Measurements from ENCODE around the gene SH2D1B.
A peak's percentile ranks its signal among the peaks of the same experiment; 100 is the strongest.
"Not testable (repeated sequence)": the region's sequence is repeated elsewhere in the genome, so short reads cannot be mapped to it uniquely, and the experiment has no call there.

Gene SH2D1B

DNA sequence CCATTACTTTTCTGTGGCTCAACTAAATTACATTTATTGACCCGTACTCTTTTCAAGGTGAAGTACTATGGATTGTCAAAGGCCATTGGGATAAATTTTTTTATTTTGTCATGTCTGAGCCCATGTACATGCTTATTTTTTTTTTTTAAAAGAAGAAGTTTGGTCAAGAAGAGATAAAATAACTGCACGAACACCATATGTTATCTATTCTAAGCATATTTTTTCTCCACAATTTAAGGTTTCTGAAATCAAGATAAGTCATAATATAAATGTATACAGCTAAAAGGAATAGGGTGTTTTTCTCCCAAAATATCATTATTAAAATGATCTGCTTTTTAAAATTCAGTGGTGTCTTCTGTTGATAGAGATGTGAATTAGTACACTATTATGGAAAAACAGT, 35.0 kb upstream of the SH2D1B start:
- H3K4me3 ChIP-seq (ENCODE audit: low read depth, low read length) = no peak overlapping the region
- H3K18ac ChIP-seq (ENCODE audit: low read length) = no peak overlapping the region
- no peaks in the 10 kb centered on the region for H3K27me3 ChIP-seq (ENCODE audit: insufficient read depth, low read length)
- no peak overlapping the region for H3K4ac ChIP-seq (ENCODE audit: low read depth, low read length)
- no peak for DNase-seq
- no peaks in the 10 kb centered on the region for H3K4me1 ChIP-seq (ENCODE audit: control insufficient read depth in 1 of 2, insufficient read depth in 2 of 2, low read length in 2 of 2)
- no peak overlapping the region for H3K27ac ChIP-seq (ENCODE audit: low read depth, low read length)
- H2AK5ac ChIP-seq (ENCODE audit: low read length) = no peak overlapping the region
- no peak overlapping the region for H2AFZ ChIP-seq (ENCODE audit: insufficient read depth, low read length, poor library complexity)
- no peak overlapping the region for H3K4me2 ChIP-seq (ENCODE audit: low read length)
- no peak overlapping the region for H4K8ac ChIP-seq (ENCODE audit: low read depth, low read length)
- H2BK5ac ChIP-seq (ENCODE audit: low read depth, low read length, poor library complexity) = no peak overlapping the region
- no peaks in the 10 kb centered on the region for H3K36me3 ChIP-seq (ENCODE audit: control insufficient read depth in 1 of 2, insufficient read depth in 2 of 2, low read length in 2 of 2)
- no peak overlapping the region for H3K23ac ChIP-seq (ENCODE audit: low read length)
- H4K12ac ChIP-seq (ENCODE audit: low read depth, low read length) = no peak overlapping the region
- no peak overlapping the region for H2BK120ac ChIP-seq (ENCODE audit: insufficient read depth, low read length, poor library complexity)
- no peak overlapping the region for H2BK12ac ChIP-seq (ENCODE audit: low read length)
- no peak overlapping the region for H4K91ac ChIP-seq (ENCODE audit: low read depth, low read length)
- H3K14ac ChIP-seq (ENCODE audit: low read length) = no peak overlapping the region
- no peaks in the 10 kb centered on the region for H3K9me3 ChIP-seq (ENCODE audit: insufficient read depth, low read depth, low read length)
- no CpG with 5 or more reads among the region's 2 CpGs for WGBS (ENCODE audit: extremely low coverage, insufficient coverage, insufficient read length)
- H3K9ac ChIP-seq (ENCODE audit: low read length) = no peak overlapping the region
- no peaks in the 10 kb centered on the region for H3K79me2 ChIP-seq (ENCODE audit: control insufficient read depth, insufficient read depth, low read length, poor library complexity)
- H3K79me1 ChIP-seq (ENCODE audit: low read length) = no peaks in the 10 kb centered on the region

DNA sequence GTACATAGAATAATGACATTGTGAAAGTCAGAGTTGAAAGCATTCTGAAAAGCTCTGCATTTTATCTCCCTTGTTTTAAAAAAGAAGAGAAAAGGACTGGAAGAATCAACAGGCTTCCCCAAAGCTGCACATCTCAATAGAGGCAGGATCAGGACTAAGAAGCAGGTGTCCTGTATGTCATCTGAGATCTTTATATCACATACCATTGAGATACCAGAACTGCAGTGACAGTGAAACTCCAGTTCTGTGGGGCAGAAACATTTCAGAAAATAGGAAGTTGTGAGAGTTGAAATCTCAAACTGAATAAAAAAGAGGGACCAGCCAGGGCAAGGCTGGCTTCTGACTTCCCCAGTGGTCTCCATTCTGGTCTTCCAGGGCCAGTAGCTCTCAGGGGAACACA, 33.0 kb upstream of the SH2D1B start:
- Histone ChIP-seq H4K91ac (ENCODE audit: low read depth, low read length) (peak overlapping the region; percentile 6), H3K4ac (ENCODE audit: low read depth, low read length) (no peak overlapping the region), H3K4me2 (ENCODE audit: low read length) (no peak overlapping the region), H2AK5ac (ENCODE audit: low read length) (no peak overlapping the region), H3K18ac (ENCODE audit: low read length) (no peak overlapping the region), H4K12ac (ENCODE audit: low read depth, low read length) (peak overlapping the region; percentile 62), H3K36me3 (ENCODE audit: control insufficient read depth in 1 of 2, insufficient read depth in 2 of 2, low read length in 2 of 2) (no peaks in the 10 kb centered on the region), H2AFZ (ENCODE audit: insufficient read depth, low read length, poor library complexity) (no peak overlapping the region), H3K4me3 (ENCODE audit: low read depth, low read length) (no peak overlapping the region), H2BK5ac (ENCODE audit: low read depth, low read length, poor library complexity) (no peak overlapping the region), H3K27ac (ENCODE audit: low read depth, low read length) (no peak overlapping the region), H3K79me2 (ENCODE audit: control insufficient read depth, insufficient read depth, low read length, poor library complexity) (no peaks in the 10 kb centered on the region), H3K9me3 (ENCODE audit: insufficient read depth, low read depth, low read length) (no peaks in the 10 kb centered on the region), H3K23ac (ENCODE audit: low read length) (no peak overlapping the region), H3K14ac (ENCODE audit: low read length) (no peak overlapping the region), H3K27me3 (ENCODE audit: insufficient read depth, low read length) (no peaks in the 10 kb centered on the region), H4K8ac (ENCODE audit: low read depth, low read length) (no peak overlapping the region), H3K9ac (ENCODE audit: low read length) (no peak overlapping the region), H3K79me1 (ENCODE audit: low read length) (no peaks in the 10 kb centered on the region), H2BK12ac (ENCODE audit: low read length) (no peak overlapping the region), H3K4me1 (ENCODE audit: control insufficient read depth in 1 of 2, insufficient read depth in 2 of 2, low read length in 2 of 2) (no peaks in the 10 kb centered on the region), H2BK120ac (ENCODE audit: insufficient read depth, low read length, poor library complexity) (no peak overlapping the region)
- no peak for DNase-seq

DNA sequence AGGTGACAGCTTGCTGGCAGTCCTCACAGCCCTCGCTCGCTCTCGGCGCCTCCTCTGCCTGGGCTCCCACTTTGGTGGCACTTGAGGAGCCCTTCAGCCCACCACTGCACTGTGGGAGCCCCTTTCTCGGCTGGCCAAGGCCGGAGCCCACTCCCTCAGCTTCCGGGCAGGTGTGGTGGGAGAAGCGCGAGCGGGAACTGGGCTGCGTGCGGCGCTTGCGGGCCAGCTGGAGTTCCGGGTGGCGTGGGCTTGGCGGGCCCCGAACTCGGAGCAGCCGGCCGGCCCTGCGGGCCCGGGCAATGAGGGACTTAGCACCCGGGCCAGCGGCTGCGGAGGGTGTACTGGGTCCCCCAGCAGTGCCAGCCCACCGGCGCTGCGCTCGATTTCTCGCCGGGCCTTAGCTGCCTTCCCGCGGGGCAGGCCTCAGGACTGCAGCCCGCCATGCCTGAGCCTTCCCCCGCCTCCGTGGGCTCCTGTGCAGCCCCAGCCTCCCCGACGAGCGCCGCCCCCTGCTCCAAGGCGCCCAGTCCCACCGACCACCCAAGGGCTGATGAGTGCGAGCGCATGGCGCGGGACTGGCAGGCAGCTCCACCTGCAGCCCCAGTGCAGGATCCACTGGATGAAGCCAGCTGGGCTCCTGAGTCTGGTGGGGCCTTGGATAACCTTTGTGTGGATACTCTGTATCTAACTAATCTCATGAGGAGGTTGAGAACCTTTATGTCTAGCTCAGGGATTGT, 21.2 kb upstream of the SH2D1B start:
- not testable (repeated sequence) for DNase-seq; H3K14ac ChIP-seq (ENCODE audit: low read length); H3K23ac ChIP-seq (ENCODE audit: low read length); H3K36me3 ChIP-seq (ENCODE audit: control insufficient read depth in 1 of 2, insufficient read depth in 2 of 2, low read length in 2 of 2); H3K18ac ChIP-seq (ENCODE audit: low read length); H2AFZ ChIP-seq (ENCODE audit: insufficient read depth, low read length, poor library complexity); H4K8ac ChIP-seq (ENCODE audit: low read depth, low read length); H4K12ac ChIP-seq (ENCODE audit: low read depth, low read length); H4K91ac ChIP-seq (ENCODE audit: low read depth, low read length); H3K79me2 ChIP-seq (ENCODE audit: control insufficient read depth, insufficient read depth, low read length, poor library complexity); H2AK5ac ChIP-seq (ENCODE audit: low read length); H3K4me2 ChIP-seq (ENCODE audit: low read length); H3K79me1 ChIP-seq (ENCODE audit: low read length); H3K27ac ChIP-seq (ENCODE audit: low read depth, low read length); H2BK5ac ChIP-seq (ENCODE audit: low read depth, low read length, poor library complexity); H3K4ac ChIP-seq (ENCODE audit: low read depth, low read length); H2BK120ac ChIP-seq (ENCODE audit: insufficient read depth, low read length, poor library complexity); H3K4me3 ChIP-seq (ENCODE audit: low read depth, low read length); H3K9me3 ChIP-seq (ENCODE audit: insufficient read depth, low read depth, low read length); H3K9ac ChIP-seq (ENCODE audit: low read length); H3K27me3 ChIP-seq (ENCODE audit: insufficient read depth, low read length); H2BK12ac ChIP-seq (ENCODE audit: low read length); H3K4me1 ChIP-seq (ENCODE audit: control insufficient read depth in 1 of 2, insufficient read depth in 2 of 2, low read length in 2 of 2)
- WGBS (ENCODE audit: extremely low coverage, insufficient coverage, insufficient read length) = no CpG with 5 or more reads among the region's 47 CpGs

DNA sequence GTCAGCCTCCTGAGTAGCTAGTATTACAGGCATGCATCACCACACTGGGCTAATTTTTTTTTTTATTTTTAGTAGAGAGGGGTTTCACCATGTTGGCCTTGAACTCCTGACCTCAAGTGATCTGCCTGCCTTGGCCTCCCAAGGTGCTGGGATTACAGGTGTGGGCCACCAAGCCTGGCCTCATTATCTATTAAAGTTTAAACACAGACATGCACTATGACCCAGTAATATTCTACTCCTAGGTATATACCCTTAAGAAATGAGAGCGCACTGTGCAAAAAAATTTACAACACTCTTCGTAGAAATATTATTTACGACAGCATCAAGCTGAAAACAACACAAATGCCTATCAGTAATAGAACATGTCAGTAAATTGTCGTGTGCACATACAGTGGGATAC, 18.6 kb upstream of the SH2D1B start:
- no peak overlapping the region for H3K23ac ChIP-seq (ENCODE audit: low read length)
- H2BK120ac ChIP-seq (ENCODE audit: insufficient read depth, low read length, poor library complexity) = no peak overlapping the region
- no peak overlapping the region for H3K4me3 ChIP-seq (ENCODE audit: low read depth, low read length)
- no peak overlapping the region for H2AFZ ChIP-seq (ENCODE audit: insufficient read depth, low read length, poor library complexity)
- no peak overlapping the region for H4K12ac ChIP-seq (ENCODE audit: low read depth, low read length)
- no peak overlapping the region for H3K14ac ChIP-seq (ENCODE audit: low read length)
- no peaks in the 10 kb centered on the region for H3K4me1 ChIP-seq (ENCODE audit: control insufficient read depth in 1 of 2, insufficient read depth in 2 of 2, low read length in 2 of 2)
- H4K8ac ChIP-seq (ENCODE audit: low read depth, low read length) = no peak overlapping the region
- DNase-seq = no peak
- H4K91ac ChIP-seq (ENCODE audit: low read depth, low read length) = no peak overlapping the region
- no peak overlapping the region for H2AK5ac ChIP-seq (ENCODE audit: low read length)
- no peaks in the 10 kb centered on the region for H3K79me1 ChIP-seq (ENCODE audit: low read length)
- H3K27me3 ChIP-seq (ENCODE audit: insufficient read depth, low read length) = no peaks in the 10 kb centered on the region
- H3K18ac ChIP-seq (ENCODE audit: low read length) = no peak overlapping the region
- H3K27ac ChIP-seq (ENCODE audit: low read depth, low read length) = no peak overlapping the region
- no peak overlapping the region for H2BK12ac ChIP-seq (ENCODE audit: low read length)
- H3K79me2 ChIP-seq (ENCODE audit: control insufficient read depth, insufficient read depth, low read length, poor library complexity) = no peaks in the 10 kb centered on the region
- H3K4ac ChIP-seq (ENCODE audit: low read depth, low read length) = no peak overlapping the region
- no peak overlapping the region for H3K4me2 ChIP-seq (ENCODE audit: low read length)
- H2BK5ac ChIP-seq (ENCODE audit: low read depth, low read length, poor library complexity) = no peak overlapping the region
- no peak overlapping the region for H3K9ac ChIP-seq (ENCODE audit: low read length)
- no peaks in the 10 kb centered on the region for H3K9me3 ChIP-seq (ENCODE audit: insufficient read depth, low read depth, low read length)
- H3K36me3 ChIP-seq (ENCODE audit: control insufficient read depth in 1 of 2, insufficient read depth in 2 of 2, low read length in 2 of 2) = no peaks in the 10 kb centered on the region
- WGBS (ENCODE audit: extremely low coverage, insufficient coverage, insufficient read length) = no CpG with 5 or more reads among the region's 4 CpGs
